GM21619 (cell line): ENCODE measurements around the gene ST6GAL1.
"Not testable (repeated sequence)": the region's sequence is repeated elsewhere in the genome, so short reads cannot be mapped to it uniquely, and the experiment has no call there.

ENCODE experiments used
- ATAC-seq: cut with Tn5 transposase; IDR thresholded peaks from one replicate; pipeline ENCODE4 v1.9.1; 2021; ENCODE audit not compliant: unreplicated experiment

ST6GAL1 gene

GRCh38 chr3:186966406-186966805, 36.1 kb downstream of the ST6GAL1 start:
- no peak for ATAC-seq

DNA sequence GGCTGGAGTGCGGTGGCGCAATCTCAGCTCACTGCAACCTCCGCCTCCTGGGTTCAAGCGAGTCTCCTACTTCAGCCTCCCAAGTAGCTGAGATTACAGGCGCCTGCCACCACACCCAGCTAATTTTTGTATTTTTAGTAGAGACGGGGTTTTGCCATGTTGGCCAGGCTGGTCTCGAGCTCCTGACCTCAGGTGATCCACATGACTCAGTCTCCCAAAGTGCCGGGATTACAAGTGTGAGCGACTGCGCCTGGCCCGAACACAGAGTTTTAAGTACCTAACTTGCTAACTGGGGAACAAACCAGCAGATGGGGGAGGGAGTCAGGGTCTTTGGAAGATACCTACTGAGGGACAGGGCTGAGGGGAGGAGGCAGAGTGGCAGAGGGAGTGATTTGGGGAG, 36.9 kb downstream of the ST6GAL1 start:
- ATAC-seq: not testable (repeated sequence)

- ATAC-seq: no peak
Measured at GRCh38 chr3:186967686-186968085, 37.4 kb downstream of the ST6GAL1 start.

GRCh38 chr3:186969607-186970006, 39.3 kb downstream of the ST6GAL1 start:
- ATAC-seq: no peak

DNA sequence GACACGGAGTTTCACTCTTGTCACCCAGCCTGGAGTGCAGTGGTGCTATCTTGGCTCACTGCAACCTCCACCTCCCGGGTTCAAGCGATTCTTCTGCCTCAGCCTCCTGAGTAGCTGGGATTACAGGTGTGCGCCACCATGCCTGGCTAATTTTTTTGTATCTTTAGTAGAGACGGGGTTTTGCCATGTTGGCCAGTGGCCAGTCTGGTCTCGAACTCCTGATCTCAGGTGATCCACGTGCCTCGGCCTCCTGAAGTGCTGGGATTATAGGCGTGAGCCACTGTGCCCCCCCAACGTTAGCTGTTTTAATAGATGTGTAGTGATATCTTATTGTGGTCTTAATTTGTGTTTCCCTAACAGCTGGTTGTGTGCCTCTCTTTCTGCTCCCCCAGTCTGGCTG, 40.8 kb downstream of the ST6GAL1 start:
- ATAC-seq: not testable (repeated sequence)

GRCh38 chr3:186971578-186971977, 41.3 kb downstream of the ST6GAL1 start:
- no peak for ATAC-seq

- no peak for ATAC-seq
Measured at GRCh38 chr3:186973702-186974101, 43.4 kb downstream of the ST6GAL1 start.

- ATAC-seq: no peak
Measured at GRCh38 chr3:186974824-186975313, 44.5 kb downstream of the ST6GAL1 start.

DNA sequence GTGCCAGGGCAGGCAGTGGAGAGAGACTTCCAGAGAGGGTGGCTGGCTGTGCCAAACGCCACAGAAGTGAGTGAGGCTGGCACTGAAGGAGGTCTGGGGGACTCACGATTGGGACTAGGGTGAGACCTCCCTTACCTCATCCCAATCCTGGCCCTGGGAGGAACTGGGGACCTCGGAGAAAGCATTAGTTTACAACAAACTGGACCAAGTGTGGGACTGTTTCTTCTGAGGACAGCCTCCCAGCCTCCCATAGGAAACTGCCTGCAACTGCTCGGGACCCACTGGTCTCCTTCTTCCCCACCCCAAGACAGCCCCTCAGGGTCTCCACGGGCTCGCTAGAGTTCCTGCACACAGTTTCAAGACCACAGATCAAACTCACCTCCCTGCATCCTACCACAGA, 45.4 kb downstream of the ST6GAL1 start:
- no peak for ATAC-seq

GRCh38 chr3:186976837-186977750, 46.8 kb downstream of the ST6GAL1 start:
- ATAC-seq: no peak

- no peak for ATAC-seq
Measured at GRCh38 chr3:186978712-186979111, 48.4 kb downstream of the ST6GAL1 start.

GRCh38 chr3:186979852-186980251, 49.5 kb downstream of the ST6GAL1 start:
- ATAC-seq: no peak

DNA sequence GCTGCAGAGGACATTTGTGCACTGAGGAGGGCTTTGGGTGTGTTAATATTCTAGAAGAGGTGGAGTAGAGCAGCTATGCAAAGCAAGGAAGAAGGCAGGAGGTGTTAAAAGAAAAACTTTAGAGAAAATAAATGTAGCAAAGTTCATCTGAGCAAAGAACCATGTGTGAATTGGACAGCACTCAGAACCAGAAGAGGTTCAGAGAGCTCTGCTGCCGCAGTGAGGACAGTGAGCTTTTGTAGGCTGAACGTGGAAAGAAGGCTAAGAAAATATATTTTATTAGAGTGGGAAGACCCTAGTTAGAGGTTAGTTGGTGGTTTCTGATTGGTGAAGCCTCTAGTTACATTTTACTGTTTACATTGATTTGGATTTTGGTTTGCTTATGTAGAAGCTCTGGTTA, 50.7 kb downstream of the ST6GAL1 start:
- ATAC-seq: no peak

GRCh38 chr3:186983659-186984058, 53.3 kb downstream of the ST6GAL1 start:
- ATAC-seq: no peak

- ATAC-seq: no peak
Measured at GRCh38 chr3:186984064-186984463, 53.7 kb downstream of the ST6GAL1 start.

GRCh38 chr3:186985661-186986364, 55.5 kb downstream of the ST6GAL1 start:
- peak; percentile 43 for ATAC-seq

DNA sequence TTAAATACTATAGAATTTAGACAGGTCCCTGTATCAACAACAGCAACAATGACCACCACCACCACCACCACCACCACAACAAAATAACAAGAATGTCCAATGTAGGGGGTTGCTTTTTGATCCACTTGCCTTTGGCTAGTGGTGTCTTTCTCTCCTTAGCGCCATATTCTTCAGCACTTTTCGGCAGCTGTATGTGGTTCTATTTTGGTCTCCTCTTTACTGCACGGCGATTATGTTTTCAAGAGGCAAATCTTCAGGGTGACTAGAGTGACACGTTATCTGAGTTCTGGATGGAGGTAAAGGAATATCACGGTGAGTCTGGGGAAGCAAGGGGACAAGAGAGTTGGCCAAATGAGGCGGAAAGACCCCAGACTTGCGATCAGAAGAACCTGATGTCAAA, 56.1 kb downstream of the ST6GAL1 start:
- no peak for ATAC-seq

- ATAC-seq: no peak
Measured at GRCh38 chr3:186986816-186987215, 56.5 kb downstream of the ST6GAL1 start.

- peak; percentile 80 for ATAC-seq
Measured at GRCh38 chr3:186988806-186989205, 58.5 kb downstream of the ST6GAL1 start.

GRCh38 chr3:186989429-186989828, 59.1 kb downstream of the ST6GAL1 start:
- no peak for ATAC-seq

GRCh38 chr3:186990277-186990676, 60.0 kb downstream of the ST6GAL1 start:
- ATAC-seq: no peak

- ATAC-seq: no peak
Measured at GRCh38 chr3:186990878-186991308, 60.6 kb downstream of the ST6GAL1 start.
